ENCODE results near the gene GPR68. TPM values are rescaled to one million over a fixed set of nuclear protein-coding genes. Genes with fewer than 3 reads are reported as not detected.

GPR68 gene
- not detected for polyA plus RNA-seq (2012; ENCODE audit: insufficient read length, low read depth)

- TF ChIP-seq SIN3A (IDR thresholded peaks at IDR 0.05; ENCODE audit: borderline replicate concordance, insufficient read depth, low read length) (no peak), TAF1 (IDR thresholded peaks at IDR 0.05; ENCODE audit: borderline replicate concordance, insufficient read depth, low read length) (no peak), REST (IDR thresholded peaks at IDR 0.05; ENCODE audit: insufficient read depth in 1 of 2, low read depth in 2 of 2, low read length in 2 of 2) (no peak), FOXP2 (optimal IDR thresholded peaks at IDR 0.05; ENCODE audit: borderline replicate concordance, extremely low read depth, extremely low read length, insufficient read depth) (no peak), POLR2AphosphoS5 (IDR thresholded peaks at IDR 0.05; ENCODE audit: low read depth, low read length) (no peak)
Measured at GRCh38 chr14:91244501-91244901, at the start of gene GPR68. TSS of gene GPR68 (minus strand) at chr14:91244704. CDS start at chr14:91235050, 9,654 bp downstream.

DNA sequence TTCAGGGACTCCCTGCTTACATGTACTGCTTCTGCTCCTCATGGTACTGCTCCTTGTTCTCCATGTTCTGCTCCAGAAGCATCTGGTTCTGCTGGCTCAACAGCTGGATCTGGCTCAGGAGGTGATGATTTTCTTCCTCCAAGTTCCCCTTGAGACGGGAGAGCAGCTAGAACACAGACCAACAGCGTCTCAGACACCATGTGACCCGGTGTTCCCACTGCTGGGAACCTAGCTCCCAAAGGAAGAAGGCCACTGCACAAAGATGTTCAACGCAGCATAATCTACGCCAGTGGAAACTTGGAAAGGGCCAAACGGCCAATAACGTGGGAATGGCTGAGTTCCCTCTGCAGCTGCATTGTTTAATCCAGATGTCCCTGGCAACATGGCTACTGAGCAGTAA, 49.6 kb upstream of the GPR68 start:
- TF ChIP-seq FOXP2 (optimal IDR thresholded peaks at IDR 0.05; ENCODE audit: borderline replicate concordance, extremely low read depth, extremely low read length, insufficient read depth) (no peak), POLR2AphosphoS5 (IDR thresholded peaks at IDR 0.05; ENCODE audit: low read depth, low read length) (no peak), TAF1 (IDR thresholded peaks at IDR 0.05; ENCODE audit: borderline replicate concordance, insufficient read depth, low read length) (no peak), SIN3A (IDR thresholded peaks at IDR 0.05; ENCODE audit: borderline replicate concordance, insufficient read depth, low read length) (no peak), REST (IDR thresholded peaks at IDR 0.05; ENCODE audit: insufficient read depth in 1 of 2, low read depth in 2 of 2, low read length in 2 of 2) (no peak)

DNA sequence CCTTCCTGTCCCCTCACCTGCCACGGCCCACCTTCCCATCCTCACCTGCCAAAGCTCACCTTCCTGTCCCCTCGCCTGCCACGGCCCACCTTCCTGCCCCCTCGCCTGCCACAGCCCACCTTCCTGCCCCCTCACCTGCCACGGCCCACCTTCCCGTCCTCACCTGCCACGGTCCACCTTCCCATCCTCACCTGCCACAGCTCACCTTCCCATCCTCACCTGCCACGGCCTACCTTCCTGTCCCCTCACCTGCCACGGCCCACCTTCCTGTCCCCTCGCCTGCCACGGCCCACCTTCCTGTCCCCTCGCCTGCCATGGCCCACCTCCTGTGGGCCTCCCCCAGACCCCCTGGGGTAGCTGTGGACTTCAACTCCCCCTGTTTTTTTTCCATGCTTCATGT, 48.8 kb upstream of the GPR68 start:
- no peak for TF ChIP-seq FOXP2 (optimal IDR thresholded peaks at IDR 0.05; ENCODE audit: borderline replicate concordance, extremely low read depth, extremely low read length, insufficient read depth)
- no peak for TF ChIP-seq TAF1 (IDR thresholded peaks at IDR 0.05; ENCODE audit: borderline replicate concordance, insufficient read depth, low read length)
- TF ChIP-seq POLR2AphosphoS5 (IDR thresholded peaks at IDR 0.05; ENCODE audit: low read depth, low read length): no peak
- TF ChIP-seq SIN3A (IDR thresholded peaks at IDR 0.05; ENCODE audit: borderline replicate concordance, insufficient read depth, low read length): no peak
- no peak for TF ChIP-seq REST (IDR thresholded peaks at IDR 0.05; ENCODE audit: insufficient read depth in 1 of 2, low read depth in 2 of 2, low read length in 2 of 2)

DNA sequence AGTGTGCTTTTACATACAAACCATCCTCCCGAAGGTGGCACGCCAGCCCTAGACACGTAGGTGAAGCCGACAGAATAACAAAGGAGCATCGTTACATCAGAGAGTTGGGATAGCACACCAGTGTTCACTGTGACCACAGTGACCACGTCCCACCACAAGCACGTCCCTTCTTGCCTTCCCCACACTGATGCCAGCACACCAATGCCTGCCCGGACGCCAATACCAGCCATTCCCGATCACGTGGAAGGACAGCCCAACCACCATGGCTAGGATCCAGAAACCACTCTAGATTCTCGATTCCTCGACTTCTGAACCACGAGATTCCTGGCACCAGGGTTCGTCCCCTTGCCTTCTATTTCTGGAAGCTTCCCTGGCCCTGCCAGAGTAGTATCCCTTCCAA, 48.0 kb upstream of the GPR68 start:
- TF ChIP-seq POLR2AphosphoS5 (IDR thresholded peaks at IDR 0.05; ENCODE audit: low read depth, low read length): no peak
- no peak for TF ChIP-seq FOXP2 (optimal IDR thresholded peaks at IDR 0.05; ENCODE audit: borderline replicate concordance, extremely low read depth, extremely low read length, insufficient read depth)
- TF ChIP-seq REST (IDR thresholded peaks at IDR 0.05; ENCODE audit: insufficient read depth in 1 of 2, low read depth in 2 of 2, low read length in 2 of 2): no peak
- no peak for TF ChIP-seq SIN3A (IDR thresholded peaks at IDR 0.05; ENCODE audit: borderline replicate concordance, insufficient read depth, low read length)
- no peak for TF ChIP-seq TAF1 (IDR thresholded peaks at IDR 0.05; ENCODE audit: borderline replicate concordance, insufficient read depth, low read length)

Measured in PFSK-1 (cell line).